Urinary bladder (tissue), 4 donors: ENCODE data around the gene UNK. TPM values are rescaled to one million over a fixed set of nuclear protein-coding genes. Genes with fewer than 3 reads are reported as not detected.
"Not testable (repeated sequence)": the region's sequence is repeated elsewhere in the genome, so short reads cannot be mapped to it uniquely, and the experiment has no call there.

Experiments used
- DNase-seq: peaks from one replicate; pipeline ENCODE4 v3.0.0-alpha.2; 2015; ENCODE audit errors: extremely low spot score
- H3K27ac ChIP-seq: one replicate; pipeline ENCODE4 v1.5.1; 2013; ENCODE audit warnings: low read depth, mild to moderate bottlenecking, moderate library complexity
- H3K36me3 ChIP-seq: one replicate; pipeline ENCODE4 v1.6.1; 2013; ENCODE audit warnings: mild to moderate bottlenecking, moderate library complexity; ENCODE audit not compliant: insufficient read depth
- H3K4me1 ChIP-seq: one replicate; pipeline ENCODE4 v1.6.1; 2013; ENCODE audit warnings: mild to moderate bottlenecking, moderate library complexity; ENCODE audit not compliant: insufficient read depth
- H3K4me3 ChIP-seq: one replicate; pipeline ENCODE4 v1.5.1; 2013; ENCODE audit warnings: low read depth, low read length
- WGBS: extraction: QIAGEN DNeasy Blood & Tissue Kit; methylation state at CpG from one replicate; pipeline ENCODE4 v1.1.7; 2013; 5-methylcytosine and 5-hydroxymethylcytosine counted together
- polyA plus RNA-seq: library from polyadenylated mRNA; stranded (reverse); fragments of 200-250 nt; gene quantifications from one replicate; pipeline ENCODE4 v1.2.3, GENCODE V29; 2013
- total RNA-seq: library from RNA; depleted of rRNA; stranded (reverse); fragments of >200 nt; gene quantifications from one replicate; pipeline ENCODE4 v1.2.3, GENCODE V29; 2014
- donor health status: healthy with polysubstance abuse.
- donor health status: healthy.

UNK gene
- total and polyA plus RNA-seq, 2 donors, result 29.1 to 58.1 TPM

- H3K36me3 ChIP-seq, DNase-seq, H3K4me1 ChIP-seq, H3K4me3 ChIP-seq: not testable (repeated sequence)
- WGBS, result 69% methylated on average over 4 of the region's 4 CpGs
- H3K27ac ChIP-seq, result peak overlapping the region; percentile 46
Measured at GRCh38 chr17:75864887-75865286, 80.3 kb downstream of the UNK start.

- DNase-seq, H3K36me3 ChIP-seq, H3K27ac ChIP-seq, H3K4me3 ChIP-seq, H3K4me1 ChIP-seq: not testable (repeated sequence)
- 74% methylated on average over 17 of the region's 17 CpGs for WGBS
Measured at GRCh38 chr17:75865404-75866188, 81.0 kb downstream of the UNK start.

GRCh38 chr17:75868730-75869281 lies 84.2 kb downstream of the UNK start:
- not testable (repeated sequence) for H3K4me3 ChIP-seq, H3K4me1 ChIP-seq, H3K36me3 ChIP-seq, DNase-seq
- WGBS, result 76% methylated on average over 12 of the region's 12 CpGs
- H3K27ac ChIP-seq, result peak overlapping the region; percentile 67

- Histone ChIP-seq H3K4me3 (no peak overlapping the region), H3K27ac (peak overlapping the region; percentile 67), H3K36me3 (no peaks in the 10 kb centered on the region), H3K4me1 (no peaks in the 10 kb centered on the region)
- 23% methylated on average over 23 of the region's 23 CpGs for WGBS
- no peak for DNase-seq
Measured at GRCh38 chr17:75869282-75870141, 84.9 kb downstream of the UNK start.

- H3K27ac ChIP-seq, H3K36me3 ChIP-seq, H3K4me1 ChIP-seq, DNase-seq, H3K4me3 ChIP-seq: not testable (repeated sequence)
- WGBS, result 47% methylated on average over 10 of the region's 10 CpGs
Measured at GRCh38 chr17:75870228-75870627, 85.6 kb downstream of the UNK start.

GRCh38 chr17:75872434-75873351 lies 88.1 kb downstream of the UNK start:
- no peak overlapping the region for H3K4me3 ChIP-seq
- H3K27ac ChIP-seq, result peak overlapping the region; percentile 73
- H3K36me3 ChIP-seq, result no peaks in the 10 kb centered on the region
- WGBS, result 27% methylated on average over 13 of the region's 13 CpGs
- no peak for DNase-seq
- no peaks in the 10 kb centered on the region for H3K4me1 ChIP-seq

- Histone ChIP-seq H3K4me1 (no peaks in the 10 kb centered on the region), H3K36me3 (no peaks in the 10 kb centered on the region), H3K4me3 (no peak overlapping the region), H3K27ac (peak overlapping the region; percentile 12)
- no peak for DNase-seq
- 50% methylated on average over 11 of the region's 11 CpGs for WGBS
Measured at GRCh38 chr17:75873587-75874322, 89.1 kb downstream of the UNK start.

GRCh38 chr17:75874323-75875181 lies 89.9 kb downstream of the UNK start:
- H3K4me3 ChIP-seq, result no peak overlapping the region
- no peak for DNase-seq
- H3K4me1 ChIP-seq, result no peaks in the 10 kb centered on the region
- H3K27ac ChIP-seq, result no peak overlapping the region
- no peaks in the 10 kb centered on the region for H3K36me3 ChIP-seq
- 87% methylated on average over 38 of the region's 38 CpGs for WGBS

Other genes with a start within 250 kb of the UNK start
- 108 TPM for gene MYO15B, start 197.0 kb upstream of the UNK start, total RNA-seq
- 78.1 TPM for gene MYO15B, start 197.0 kb upstream of the UNK start, polyA plus RNA-seq
- 4.0 TPM for gene SMIM5, start 151.4 kb upstream of the UNK start, total RNA-seq
- 3.6 TPM for gene SMIM5, start 151.4 kb upstream of the UNK start, polyA plus RNA-seq
- 22.2 TPM for gene RECQL5, start 117.7 kb upstream of the UNK start, total RNA-seq
- 19.6 TPM for gene RECQL5, start 117.7 kb upstream of the UNK start, polyA plus RNA-seq
- gene SAP30BP, start 117.5 kb upstream of the UNK start, total RNA-seq, result 37.7 TPM
- 87.0 TPM for gene SAP30BP, start 117.5 kb upstream of the UNK start, polyA plus RNA-seq
- 22.4 TPM for gene ITGB4, start 63.3 kb upstream of the UNK start, total RNA-seq
- 64.8 TPM for gene ITGB4, start 63.3 kb upstream of the UNK start, polyA plus RNA-seq
- 11.3 TPM for gene GALK1, start 19.6 kb upstream of the UNK start, total RNA-seq
- 43.0 TPM for gene GALK1, start 19.6 kb upstream of the UNK start, polyA plus RNA-seq
- 10.6 TPM for gene UNC13D, start 59.6 kb downstream of the UNK start, total RNA-seq
- 13.0 TPM for gene UNC13D, start 59.6 kb downstream of the UNK start, polyA plus RNA-seq
- 16.2 TPM for gene WBP2, start 70.5 kb downstream of the UNK start, total RNA-seq
- 142 TPM for gene WBP2, start 70.5 kb downstream of the UNK start, polyA plus RNA-seq
- 28.9 TPM for gene TRIM47, start 93.8 kb downstream of the UNK start, total RNA-seq
- gene TRIM47, start 93.8 kb downstream of the UNK start, polyA plus RNA-seq, result 55.8 TPM
- gene TRIM65, start 112.1 kb downstream of the UNK start, total RNA-seq, result 15.2 TPM
- gene TRIM65, start 112.1 kb downstream of the UNK start, polyA plus RNA-seq, result 21.5 TPM
- 18.3 TPM for gene MRPL38, start 120.1 kb downstream of the UNK start, total RNA-seq
- gene MRPL38, start 120.1 kb downstream of the UNK start, polyA plus RNA-seq, result 61.3 TPM
- 10.7 TPM for gene FBF1, start 156.2 kb downstream of the UNK start, total RNA-seq
- 7.9 TPM for gene FBF1, start 156.2 kb downstream of the UNK start, polyA plus RNA-seq
- 76.0 TPM for gene ACOX1, start 194.4 kb downstream of the UNK start, total RNA-seq
- 15.1 TPM for gene ACOX1, start 194.4 kb downstream of the UNK start, polyA plus RNA-seq
- gene TEN1, start 194.4 kb downstream of the UNK start, total RNA-seq, result 13.9 TPM
- gene TEN1, start 194.4 kb downstream of the UNK start, polyA plus RNA-seq, result 16.2 TPM
- 3.5 TPM for gene CDK3, start 216.0 kb downstream of the UNK start, total RNA-seq
- gene CDK3, start 216.0 kb downstream of the UNK start, polyA plus RNA-seq, result 4.9 TPM
- 12.5 TPM for gene EVPL, start 242.5 kb downstream of the UNK start, total RNA-seq
- gene EVPL, start 242.5 kb downstream of the UNK start, polyA plus RNA-seq, result 9.0 TPM